WTC11 (cell line): ENCODE measurements around the gene GTF2IRD2. TPM values are rescaled to one million over a fixed set of nuclear protein-coding genes. Genes with fewer than 3 reads are reported as not detected.
"Not testable (repeated sequence)": the region's sequence is repeated elsewhere in the genome, so short reads cannot be mapped to it uniquely, and the experiment has no call there.

ENCODE experiments used
- ATAC-seq: fragments of 200-7000 bp; cut with Tn5 transposase; 2 replicates; pipeline ENCODE4 v1.10.0; 2021; ENCODE audit warnings: mild to moderate bottlenecking, moderate library complexity
- CTCF ChIA-PET: fragments of 300-600 bp; sonication (Branson Sonifier 250); formaldehyde crosslinking; loops from one replicate; lab custom pipeline; 2021; ENCODE audit warnings: antibody characterized with exemption; lab: Charles Lee
- POLR2A ChIA-PET: fragments of 350-600 bp; sonication (Branson Sonifier 250); formaldehyde crosslinking; loops from one replicate; lab custom pipeline; 2021; ENCODE audit warnings: antibody characterized with exemption; lab: Charles Lee
- DNase-seq: peaks from one replicate; pipeline ENCODE4 v3.0.0; 2021; ENCODE audit warnings: low spot score
- H3K27ac Mint-ChIP-seq: 2 replicates; pipeline ENCODE4 v1.8.0; 2021; ENCODE audit warnings: mixed read lengths
- H3K27me3 Mint-ChIP-seq: 2 replicates; pipeline ENCODE4 v1.8.0; 2021; ENCODE audit warnings: low read depth, mild to moderate bottlenecking, moderate library complexity, mixed read lengths
- H3K36me3 Mint-ChIP-seq: 2 replicates; pipeline ENCODE4 v1.8.0; 2021; ENCODE audit warnings: mixed read lengths
- H3K4me1 Mint-ChIP-seq: 2 replicates; pipeline ENCODE4 v1.8.0; 2022; ENCODE audit warnings: mixed read lengths
- H3K4me3 Mint-ChIP-seq: 2 replicates; pipeline ENCODE4 v1.8.0; 2021; ENCODE audit warnings: mild to moderate bottlenecking, moderate library complexity, mixed read lengths
- H3K9me3 Mint-ChIP-seq: 2 replicates; pipeline ENCODE4 v1.8.0; 2021; ENCODE audit warnings: mixed read lengths
- total RNA-seq: library from RNA; stranded (reverse); gene quantifications from 3 replicates; pipeline ENCODE4 v1.2.3, GENCODE V29; 2021

The GTF2IRD2 gene
- total RNA-seq, 1 experiment from 2014 or later, result 8.8 TPM

- H3K27ac Mint-ChIP-seq, CTCF ChIA-PET, H3K9me3 Mint-ChIP-seq, H3K4me1 Mint-ChIP-seq, POLR2A ChIA-PET, H3K27me3 Mint-ChIP-seq, DNase-seq, ATAC-seq, H3K36me3 Mint-ChIP-seq, H3K4me3 Mint-ChIP-seq: not testable (repeated sequence)
Observed at GRCh38 chr7:74849853-74850252, 1.6 kb downstream of the GTF2IRD2 start.

- DNase-seq, H3K36me3 Mint-ChIP-seq, H3K27ac Mint-ChIP-seq, H3K4me1 Mint-ChIP-seq, H3K27me3 Mint-ChIP-seq, POLR2A ChIA-PET, CTCF ChIA-PET, ATAC-seq, H3K4me3 Mint-ChIP-seq, H3K9me3 Mint-ChIP-seq: not testable (repeated sequence)
Observed at GRCh38 chr7:74830411-74830810, 21.0 kb downstream of the GTF2IRD2 start.

GRCh38 chr7:74829959-74830358 lies 21.4 kb downstream of the GTF2IRD2 start:
- H3K4me1 Mint-ChIP-seq, CTCF ChIA-PET, H3K36me3 Mint-ChIP-seq, ATAC-seq, H3K27ac Mint-ChIP-seq, H3K9me3 Mint-ChIP-seq, H3K4me3 Mint-ChIP-seq, H3K27me3 Mint-ChIP-seq, POLR2A ChIA-PET, DNase-seq: not testable (repeated sequence)

DNA sequence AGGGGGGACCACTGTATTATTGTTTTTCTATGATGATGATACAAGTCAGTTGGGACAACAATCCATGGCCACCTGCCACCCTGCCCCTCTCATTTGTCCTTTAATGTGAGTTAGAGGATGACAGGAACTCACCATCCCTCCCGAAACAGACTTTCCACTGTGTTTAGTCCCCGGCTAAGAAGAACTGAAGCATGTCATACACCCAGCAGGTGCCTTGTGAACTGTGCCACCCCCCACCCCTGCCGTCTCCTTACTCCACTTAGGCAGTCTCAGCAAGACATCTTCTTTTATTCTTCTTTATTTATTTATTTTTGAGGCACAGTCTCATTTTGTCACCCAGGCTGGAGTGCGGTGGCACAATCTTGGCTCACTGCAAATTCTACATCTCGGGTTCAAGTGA lies 30.1 kb downstream of the GTF2IRD2 start:
- H3K27ac Mint-ChIP-seq, DNase-seq, H3K9me3 Mint-ChIP-seq, POLR2A ChIA-PET, H3K4me3 Mint-ChIP-seq, ATAC-seq, CTCF ChIA-PET, H3K4me1 Mint-ChIP-seq, H3K36me3 Mint-ChIP-seq, H3K27me3 Mint-ChIP-seq: not testable (repeated sequence)

GRCh38 chr7:74820146-74820805 lies 31.1 kb downstream of the GTF2IRD2 start:
- DNase-seq, CTCF ChIA-PET, H3K9me3 Mint-ChIP-seq, H3K27ac Mint-ChIP-seq, H3K36me3 Mint-ChIP-seq, POLR2A ChIA-PET, ATAC-seq, H3K27me3 Mint-ChIP-seq, H3K4me3 Mint-ChIP-seq, H3K4me1 Mint-ChIP-seq: not testable (repeated sequence)

GRCh38 chr7:74815882-74816281 lies 35.5 kb downstream of the GTF2IRD2 start:
- H3K36me3 Mint-ChIP-seq, H3K4me3 Mint-ChIP-seq, CTCF ChIA-PET, ATAC-seq, H3K4me1 Mint-ChIP-seq, POLR2A ChIA-PET, DNase-seq, H3K27me3 Mint-ChIP-seq, H3K9me3 Mint-ChIP-seq, H3K27ac Mint-ChIP-seq: not testable (repeated sequence)

GRCh38 chr7:74798644-74799043 lies 52.8 kb downstream of the GTF2IRD2 start:
- H3K27ac Mint-ChIP-seq, H3K27me3 Mint-ChIP-seq, H3K4me1 Mint-ChIP-seq, H3K9me3 Mint-ChIP-seq, POLR2A ChIA-PET, H3K4me3 Mint-ChIP-seq, DNase-seq, CTCF ChIA-PET, ATAC-seq, H3K36me3 Mint-ChIP-seq: not testable (repeated sequence)

GRCh38 chr7:74797848-74798622 lies 53.4 kb downstream of the GTF2IRD2 start:
- H3K9me3 Mint-ChIP-seq, H3K27ac Mint-ChIP-seq, H3K4me1 Mint-ChIP-seq, ATAC-seq, H3K4me3 Mint-ChIP-seq, POLR2A ChIA-PET, DNase-seq, H3K36me3 Mint-ChIP-seq, CTCF ChIA-PET, H3K27me3 Mint-ChIP-seq: not testable (repeated sequence)

DNA sequence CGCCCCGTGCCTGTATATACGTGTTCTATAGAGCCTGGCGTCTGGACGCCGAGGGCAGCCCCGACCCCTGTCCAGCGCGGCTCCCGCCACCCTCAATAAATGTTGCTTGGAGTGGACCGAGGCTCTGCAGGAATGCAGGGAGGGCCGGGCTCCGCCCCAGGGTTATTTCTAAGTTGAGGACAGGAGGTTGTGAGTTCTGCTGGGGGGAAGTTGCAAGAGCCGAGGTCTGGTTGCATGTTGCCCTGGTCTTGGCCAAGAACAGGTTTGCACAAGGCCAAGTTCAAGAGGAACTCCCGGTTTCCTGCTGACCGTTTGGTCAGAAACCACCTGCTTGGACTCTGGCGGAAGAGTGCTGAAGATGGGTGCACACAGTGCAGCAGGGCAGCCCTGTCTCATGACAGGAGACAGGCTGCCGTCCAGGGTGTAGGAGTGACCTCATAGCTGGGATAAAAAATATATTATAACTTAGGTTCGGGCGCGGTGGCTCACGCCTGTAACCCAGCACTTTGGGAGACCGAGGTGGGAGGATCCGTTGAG lies 62.1 kb downstream of the GTF2IRD2 start:
- DNase-seq, ATAC-seq, POLR2A ChIA-PET, H3K27ac Mint-ChIP-seq, H3K27me3 Mint-ChIP-seq, H3K4me1 Mint-ChIP-seq, H3K9me3 Mint-ChIP-seq, H3K4me3 Mint-ChIP-seq, CTCF ChIA-PET, H3K36me3 Mint-ChIP-seq: not testable (repeated sequence)

DNA sequence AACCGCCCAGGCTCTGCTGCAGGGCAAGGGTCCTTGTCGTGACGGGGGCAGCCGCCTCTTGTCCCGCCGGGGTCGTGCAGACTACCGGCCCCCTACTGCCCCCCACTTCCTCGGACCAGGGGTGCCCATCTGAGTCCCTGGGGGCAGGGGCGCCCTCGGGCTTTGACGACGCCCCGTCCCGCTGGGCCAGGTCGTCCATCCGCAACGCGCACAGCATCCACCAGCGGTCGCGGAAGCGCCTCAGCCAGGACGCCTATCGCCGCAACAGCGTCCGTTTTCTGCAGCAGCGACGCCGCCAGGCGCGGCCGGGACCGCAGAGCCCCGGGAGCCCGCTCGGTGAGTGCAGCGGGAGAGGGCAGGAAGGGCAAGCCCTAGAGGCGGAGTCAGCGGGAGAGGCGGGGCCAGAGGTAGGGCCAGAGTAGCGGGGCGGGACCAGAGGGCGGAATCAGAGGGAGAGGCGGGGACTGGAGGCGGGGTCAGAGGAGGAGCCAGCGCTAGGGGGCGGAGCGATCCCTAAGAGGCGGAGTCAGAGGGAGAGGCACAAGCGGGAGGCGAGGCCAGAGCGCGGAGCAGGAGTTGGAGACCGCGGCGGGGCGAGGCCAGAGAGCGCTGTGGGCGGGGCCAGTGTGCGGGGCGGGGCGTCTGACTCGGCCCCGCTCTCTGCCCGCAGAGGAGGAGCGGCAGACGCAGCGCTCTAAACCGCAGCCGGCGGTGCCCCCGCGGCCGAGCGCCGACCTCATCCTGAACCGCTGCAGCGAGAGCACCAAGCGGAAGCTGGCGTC lies 62.8 kb downstream of the GTF2IRD2 start:
- peak; percentile 94 for ATAC-seq
- H3K27me3 Mint-ChIP-seq, H3K9me3 Mint-ChIP-seq, POLR2A ChIA-PET, H3K36me3 Mint-ChIP-seq, H3K27ac Mint-ChIP-seq, CTCF ChIA-PET, H3K4me1 Mint-ChIP-seq, H3K4me3 Mint-ChIP-seq: not testable (repeated sequence)
- peak; percentile 97 for DNase-seq

DNA sequence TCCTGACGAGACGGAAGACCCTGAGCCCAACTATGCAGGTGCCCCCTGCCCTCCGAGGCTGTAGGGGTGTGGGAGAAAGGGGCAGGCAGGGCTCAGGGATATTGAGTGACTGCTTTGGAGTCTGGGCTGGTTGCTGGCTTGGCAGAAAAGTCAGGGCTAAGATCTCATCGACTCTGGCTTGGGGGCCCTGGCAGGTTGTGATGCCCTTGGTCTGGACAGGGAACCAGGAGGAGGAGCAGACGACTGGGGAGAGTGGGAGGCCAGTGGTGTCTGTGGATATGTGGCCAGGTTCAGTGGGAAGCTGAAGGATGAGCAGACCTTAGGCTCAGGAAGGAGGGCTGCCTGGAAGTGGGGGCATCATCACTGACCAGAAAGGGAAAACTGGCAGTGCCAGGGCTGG lies 67.8 kb downstream of the GTF2IRD2 start:
- POLR2A ChIA-PET, H3K27ac Mint-ChIP-seq, CTCF ChIA-PET, H3K27me3 Mint-ChIP-seq, H3K4me1 Mint-ChIP-seq, H3K36me3 Mint-ChIP-seq, H3K4me3 Mint-ChIP-seq, DNase-seq, ATAC-seq, H3K9me3 Mint-ChIP-seq: not testable (repeated sequence)

- ATAC-seq, CTCF ChIA-PET, H3K27me3 Mint-ChIP-seq, H3K9me3 Mint-ChIP-seq, DNase-seq, H3K4me3 Mint-ChIP-seq, H3K4me1 Mint-ChIP-seq, H3K36me3 Mint-ChIP-seq, POLR2A ChIA-PET, H3K27ac Mint-ChIP-seq: not testable (repeated sequence)
Observed at GRCh38 chr7:74781746-74782145, 69.7 kb downstream of the GTF2IRD2 start.
